ENCODE measurements around the gene TACO1.

TACO1 gene

DNA sequence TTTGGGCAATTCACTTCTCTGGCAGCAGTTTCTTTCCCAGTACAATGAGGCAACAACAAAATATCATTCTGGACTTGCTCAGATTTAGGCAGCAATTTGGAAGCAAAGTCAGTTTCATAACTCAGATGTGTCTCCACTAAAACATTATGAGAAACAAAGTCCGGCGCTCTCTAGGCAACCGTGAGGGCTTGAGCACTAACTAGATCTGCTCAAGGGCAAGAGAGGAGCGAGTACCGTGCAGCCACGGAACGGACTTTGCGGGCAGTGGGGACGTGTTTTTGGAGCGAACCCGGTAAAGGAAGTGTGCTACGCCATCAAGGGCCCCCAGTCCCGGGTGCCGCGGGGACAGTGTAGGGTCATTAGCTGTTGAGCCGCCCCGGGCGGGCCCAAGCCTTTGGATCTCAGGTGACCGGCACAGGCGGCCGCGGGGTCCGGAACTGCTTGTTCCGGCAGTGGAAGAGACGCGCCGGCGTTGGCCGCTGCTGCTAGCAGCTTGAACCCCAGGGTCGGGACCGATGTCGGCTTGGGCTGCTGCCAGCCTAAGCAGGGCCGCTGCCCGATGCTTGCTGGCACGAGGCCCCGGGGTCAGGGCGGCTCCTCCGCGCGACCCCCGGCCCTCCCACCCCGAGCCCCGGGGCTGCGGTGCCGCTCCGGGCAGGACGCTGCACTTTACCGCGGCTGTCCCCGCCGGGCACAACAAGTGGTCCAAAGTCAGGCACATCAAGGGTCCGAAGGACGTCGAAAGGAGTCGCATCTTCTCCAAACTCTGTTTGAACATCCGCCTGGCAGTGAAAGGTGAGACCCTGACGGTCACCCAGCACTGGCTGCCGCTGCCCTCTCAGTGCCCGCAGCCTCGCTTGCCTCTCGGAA is at the start of gene TACO1:
TSS of gene TACO1 (plus strand) at position 327 of the 870 bp plus-strand sequence. CDS start at position 516, 189 bp downstream.
- peak; percentile 87 for DNase-seq (ENCODE audit: low spot score)
- in situ Hi-C loops (cut with MboI; ENCODE audit: low pct_unique_long_range_greater_than_20kb, low sequenced_read_pairs, unreplicated experiment) = no loop called here
- TF ChIP-seq, protein P1, sequence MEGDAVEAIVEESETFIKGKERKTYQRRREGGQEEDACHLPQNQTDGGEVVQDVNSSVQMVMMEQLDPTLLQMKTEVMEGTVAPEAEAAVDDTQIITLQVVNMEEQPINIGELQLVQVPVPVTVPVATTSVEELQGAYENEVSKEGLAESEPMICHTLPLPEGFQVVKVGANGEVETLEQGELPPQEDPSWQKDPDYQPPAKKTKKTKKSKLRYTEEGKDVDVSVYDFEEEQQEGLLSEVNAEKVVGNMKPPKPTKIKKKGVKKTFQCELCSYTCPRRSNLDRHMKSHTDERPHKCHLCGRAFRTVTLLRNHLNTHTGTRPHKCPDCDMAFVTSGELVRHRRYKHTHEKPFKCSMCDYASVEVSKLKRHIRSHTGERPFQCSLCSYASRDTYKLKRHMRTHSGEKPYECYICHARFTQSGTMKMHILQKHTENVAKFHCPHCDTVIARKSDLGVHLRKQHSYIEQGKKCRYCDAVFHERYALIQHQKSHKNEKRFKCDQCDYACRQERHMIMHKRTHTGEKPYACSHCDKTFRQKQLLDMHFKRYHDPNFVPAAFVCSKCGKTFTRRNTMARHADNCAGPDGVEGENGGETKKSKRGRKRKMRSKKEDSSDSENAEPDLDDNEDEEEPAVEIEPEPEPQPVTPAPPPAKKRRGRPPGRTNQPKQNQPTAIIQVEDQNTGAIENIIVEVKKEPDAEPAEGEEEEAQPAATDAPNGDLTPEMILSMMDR (IDR thresholded peaks at IDR 0.05; ENCODE audit: extremely low read depth, insufficient read depth, missing control alignments) = no peak

DNA sequence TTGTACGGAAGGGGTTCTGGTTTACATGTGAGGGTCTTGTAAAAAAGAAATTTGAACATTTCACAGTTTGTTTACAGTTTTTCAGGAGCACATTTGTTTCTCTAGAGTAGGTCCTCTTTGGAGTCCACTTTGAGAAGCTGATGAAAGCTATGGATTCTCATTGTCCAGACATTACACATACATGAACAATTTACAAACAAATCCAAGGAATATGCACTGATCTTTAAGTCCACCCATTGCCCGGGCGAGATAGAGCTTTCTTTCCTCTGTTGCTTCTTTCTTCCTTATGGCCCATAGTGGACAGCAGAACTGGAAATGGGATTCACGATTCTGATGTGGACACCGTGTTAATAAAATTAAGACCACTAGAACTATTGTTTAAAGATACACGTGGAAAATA is 48.5 kb upstream of the TACO1 start:
- in situ Hi-C loops (cut with MboI; ENCODE audit: low pct_unique_long_range_greater_than_20kb, low sequenced_read_pairs, unreplicated experiment) = no loop called here
- DNase-seq (ENCODE audit: low spot score) = no peak
- TF ChIP-seq, protein P1 (IDR thresholded peaks at IDR 0.05; ENCODE audit: extremely low read depth, insufficient read depth, missing control alignments) = no peak

DNA sequence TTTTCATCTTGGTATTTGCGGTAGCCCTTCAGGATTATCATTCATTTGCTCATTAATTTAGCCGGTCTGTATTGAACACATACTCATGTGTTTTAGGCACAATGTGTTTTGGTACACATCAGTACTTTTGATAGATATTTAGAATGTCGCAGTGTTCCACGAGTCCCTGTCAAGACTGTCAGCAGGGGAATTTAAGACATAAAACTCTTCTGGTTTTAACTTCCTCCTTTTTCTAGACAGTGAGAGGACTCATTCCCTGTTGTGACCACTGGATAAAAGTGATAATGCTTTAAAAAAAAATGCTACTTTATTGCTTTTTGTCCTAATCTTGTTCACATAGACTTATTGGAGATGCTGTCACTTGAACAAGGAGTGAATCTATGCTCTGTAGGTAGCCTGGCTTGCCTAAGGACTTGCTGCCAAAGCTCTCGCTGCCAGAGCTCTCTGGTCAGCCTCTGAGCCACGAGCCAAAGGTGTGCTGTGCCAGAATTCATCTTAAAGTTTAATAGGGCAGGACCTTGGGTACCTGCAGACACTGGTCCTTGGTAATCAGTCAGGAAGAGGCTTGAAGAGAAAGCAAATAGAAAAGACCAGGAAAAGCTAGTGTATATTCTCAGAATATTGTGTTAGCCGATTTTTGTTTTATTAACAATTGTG is 45.1 kb upstream of the TACO1 start:
- DNase-seq (ENCODE audit: low spot score) = no peak
- in situ Hi-C loops (cut with MboI; ENCODE audit: low pct_unique_long_range_greater_than_20kb, low sequenced_read_pairs, unreplicated experiment) = no loop called here

DNA sequence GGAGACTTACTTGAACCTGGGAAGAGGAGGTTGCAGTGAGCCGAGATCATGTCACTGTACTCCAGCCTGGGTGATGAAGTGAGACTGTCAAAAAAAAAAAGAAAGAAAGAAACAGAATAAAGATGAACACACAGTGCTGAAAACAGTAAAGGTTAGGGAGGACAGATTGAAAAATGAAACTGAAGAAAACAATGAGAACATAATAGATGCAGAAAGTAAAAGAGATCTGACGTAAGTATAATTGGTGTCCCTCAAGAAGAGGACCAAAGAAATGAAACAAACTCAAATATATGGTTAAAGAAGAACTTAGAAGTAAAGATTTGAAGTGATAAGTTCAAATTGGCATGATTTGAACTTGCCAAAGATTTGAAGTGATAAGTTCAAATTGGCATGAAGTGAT is 43.3 kb upstream of the TACO1 start:
- DNase-seq (ENCODE audit: low spot score) = no peak
- TF ChIP-seq, protein P1 (IDR thresholded peaks at IDR 0.05; ENCODE audit: extremely low read depth, insufficient read depth, missing control alignments) = no peak
- in situ Hi-C loops (cut with MboI; ENCODE audit: low pct_unique_long_range_greater_than_20kb, low sequenced_read_pairs, unreplicated experiment) = no loop called here

More for the DNA sequence above, 45.1 kb upstream of the TACO1 start:
- TF ChIP-seq, protein P1 (IDR thresholded peaks at IDR 0.05; ENCODE audit: extremely low read depth, insufficient read depth, missing control alignments) = no peak

DNA sequence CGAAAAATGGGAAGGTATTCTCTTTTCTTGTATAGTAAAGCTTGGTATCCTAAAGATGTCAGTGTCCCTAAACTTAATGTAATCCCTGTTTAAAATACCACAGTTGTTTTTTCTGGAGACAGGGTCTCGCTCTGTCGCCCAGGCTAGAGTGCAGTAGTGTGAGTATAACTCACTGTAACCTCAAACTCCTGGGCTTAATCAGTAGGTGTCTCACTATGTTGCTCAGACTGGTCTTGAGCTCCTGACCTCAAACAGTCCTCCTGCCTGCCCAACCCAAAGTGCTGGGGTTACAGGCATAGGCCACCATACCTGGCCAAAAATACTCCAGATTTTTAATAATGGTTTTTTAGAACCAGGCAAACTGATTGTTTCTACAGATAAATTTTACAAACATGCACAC is 42.3 kb upstream of the TACO1 start:
- in situ Hi-C loops (cut with MboI; ENCODE audit: low pct_unique_long_range_greater_than_20kb, low sequenced_read_pairs, unreplicated experiment) = no loop called here
- TF ChIP-seq, protein P1 (IDR thresholded peaks at IDR 0.05; ENCODE audit: extremely low read depth, insufficient read depth, missing control alignments) = no peak
- no peak for DNase-seq (ENCODE audit: low spot score)

DNA sequence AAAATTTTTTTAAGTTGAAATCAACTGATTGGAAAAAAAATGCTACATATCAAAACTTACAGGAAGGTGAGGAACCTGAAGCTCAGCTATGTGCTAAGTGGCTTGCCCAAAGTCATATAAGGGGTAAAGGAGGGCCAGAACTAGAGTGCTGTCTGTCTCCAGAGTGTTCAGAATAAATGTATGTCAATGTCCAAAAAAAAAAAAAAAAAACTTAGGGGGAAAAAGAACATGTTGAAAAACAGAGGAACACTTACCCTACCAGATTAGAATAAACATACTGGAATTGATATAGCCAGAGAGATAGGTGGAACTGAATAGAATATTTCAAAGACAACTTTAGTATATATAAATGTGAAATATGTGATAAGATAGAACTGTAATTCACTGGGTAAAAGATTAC is 38.9 kb upstream of the TACO1 start:
- in situ Hi-C loops (cut with MboI; ENCODE audit: low pct_unique_long_range_greater_than_20kb, low sequenced_read_pairs, unreplicated experiment) = no loop called here
- TF ChIP-seq, protein P1 (IDR thresholded peaks at IDR 0.05; ENCODE audit: extremely low read depth, insufficient read depth, missing control alignments) = no peak
- DNase-seq (ENCODE audit: low spot score) = no peak

All from GM13977 (cell line).